GM19035 (cell line): ENCODE measurements around the gene ADAMTS12.

Experiments
- ATAC-seq: cut with Tn5 transposase; IDR thresholded peaks from one replicate; pipeline ENCODE4 v1.9.1; 2021; ENCODE audit not compliant: unreplicated experiment

ADAMTS12 gene

DNA sequence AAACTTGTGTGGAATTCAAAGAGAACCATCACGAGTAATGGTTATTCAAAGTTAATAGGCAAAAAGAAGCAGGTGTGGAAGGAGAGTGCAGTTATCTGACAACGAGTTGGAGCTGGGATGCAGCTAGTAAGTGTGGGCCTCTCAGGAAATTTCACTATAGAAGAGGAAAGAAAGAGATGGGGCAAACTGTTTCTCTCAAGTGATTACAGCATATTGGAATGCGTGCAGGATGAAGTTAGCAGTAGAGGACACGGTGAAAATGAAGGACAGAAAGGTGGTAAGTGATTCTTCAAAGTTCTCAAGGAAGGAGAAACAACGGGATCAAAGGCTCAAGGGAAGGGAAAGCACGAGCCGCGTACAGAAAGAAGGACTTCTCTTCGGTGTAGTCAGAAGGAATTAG lies 84.0 kb downstream of the ADAMTS12 start:
- no peak for ATAC-seq

DNA sequence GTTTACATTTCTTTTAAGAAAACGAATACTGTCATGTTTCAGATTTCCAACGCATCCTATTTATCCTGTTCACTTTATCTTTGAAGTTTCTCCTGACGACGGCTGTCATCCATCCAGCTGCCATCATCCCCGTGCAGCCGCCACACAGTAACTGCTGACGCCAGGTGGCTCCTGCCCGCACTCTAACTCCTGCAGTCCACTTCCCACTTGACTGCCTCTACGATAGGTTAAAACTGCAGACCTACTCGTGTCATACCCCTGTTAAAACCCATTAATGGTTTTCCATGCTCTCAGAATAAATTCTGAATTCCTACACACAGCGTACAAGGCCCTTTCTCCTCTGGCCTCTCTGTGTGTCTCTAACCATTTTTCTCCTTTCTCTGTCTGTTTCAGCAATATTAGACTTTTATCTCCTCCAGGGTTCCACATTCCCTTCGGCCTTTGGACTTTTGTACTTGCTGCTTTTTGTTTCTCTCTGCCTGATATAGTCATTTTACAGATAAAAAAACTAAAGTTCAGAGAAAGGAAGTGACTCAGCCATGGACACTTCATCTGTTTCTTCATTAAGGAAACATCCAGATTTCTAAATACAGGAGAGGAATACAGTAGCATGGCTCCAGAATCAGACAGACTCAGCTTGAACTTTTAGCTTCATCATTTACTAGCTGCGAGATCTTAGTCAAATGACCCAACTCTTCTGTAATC lies 84.9 kb downstream of the ADAMTS12 start:
- no peak for ATAC-seq

DNA sequence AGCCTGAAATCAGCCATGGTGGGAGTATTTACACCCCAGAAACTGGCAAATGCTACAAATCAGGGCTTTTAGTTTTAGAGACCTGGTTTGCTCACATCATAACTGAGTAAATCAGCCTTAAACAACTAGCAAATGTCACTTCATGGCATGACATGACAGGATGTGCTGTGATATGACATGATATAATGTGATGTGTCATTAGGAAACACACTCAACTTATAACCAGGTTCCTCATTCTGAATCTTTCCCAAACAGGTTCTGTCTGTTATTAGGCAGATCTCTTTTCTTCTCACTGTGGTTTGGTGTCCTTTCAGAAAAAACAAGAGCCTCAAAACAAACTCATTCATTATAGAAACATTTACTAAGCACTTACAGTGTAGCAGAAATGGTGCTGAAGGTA lies 90.5 kb downstream of the ADAMTS12 start:
- ATAC-seq = no peak

DNA sequence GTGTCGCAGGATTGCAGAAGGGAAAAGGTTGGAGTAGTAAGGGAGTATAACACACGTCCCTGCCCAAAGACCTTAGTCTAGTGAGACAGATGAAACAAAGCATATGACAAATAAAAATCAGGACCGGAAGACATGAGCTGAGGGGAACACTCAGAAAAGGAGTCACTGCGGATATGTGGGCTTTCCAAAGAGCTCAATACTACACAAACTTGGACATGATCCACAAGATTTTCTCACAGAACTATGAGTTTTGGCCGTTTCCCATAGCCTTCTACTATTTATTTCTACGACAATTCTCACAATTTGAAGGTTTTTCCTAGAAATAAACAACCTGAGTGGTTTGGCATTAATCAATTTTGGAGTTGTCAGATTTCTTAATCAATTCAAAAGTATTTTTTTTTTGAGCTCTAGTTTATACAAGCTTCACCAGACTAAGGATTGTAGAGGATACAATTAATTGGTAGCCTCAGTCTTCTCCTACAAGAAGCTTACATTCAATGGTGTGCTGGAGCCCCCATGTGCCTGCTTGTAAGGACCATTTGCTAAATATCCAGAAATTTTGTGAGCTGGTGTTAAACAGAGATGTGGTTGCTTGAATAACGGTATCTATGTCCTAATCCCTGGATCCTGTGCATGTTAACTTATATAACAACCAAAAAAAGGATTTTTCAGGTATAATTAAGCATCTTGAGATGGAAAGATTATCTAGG lies 91.4 kb downstream of the ADAMTS12 start:
- ATAC-seq = no peak

DNA sequence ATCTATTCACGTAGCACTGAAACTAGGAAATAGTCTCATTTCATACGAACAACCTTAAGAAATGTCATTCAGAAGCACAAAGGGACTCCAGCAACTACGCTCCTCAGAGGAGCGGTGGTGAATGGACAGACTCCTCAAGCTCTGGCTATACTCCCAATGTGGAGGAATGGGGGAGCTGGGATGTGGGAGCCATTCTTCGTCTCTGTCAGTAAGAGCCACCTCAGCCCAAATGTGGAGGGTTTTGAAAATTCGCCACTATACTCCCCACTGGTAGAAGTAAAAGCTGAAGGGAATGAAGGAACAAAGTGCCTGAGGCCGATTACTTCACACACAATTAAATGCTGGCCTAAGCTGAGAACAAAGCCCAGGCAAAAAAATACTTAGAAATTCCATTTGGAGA lies 96.3 kb downstream of the ADAMTS12 start:
- ATAC-seq = no peak

DNA sequence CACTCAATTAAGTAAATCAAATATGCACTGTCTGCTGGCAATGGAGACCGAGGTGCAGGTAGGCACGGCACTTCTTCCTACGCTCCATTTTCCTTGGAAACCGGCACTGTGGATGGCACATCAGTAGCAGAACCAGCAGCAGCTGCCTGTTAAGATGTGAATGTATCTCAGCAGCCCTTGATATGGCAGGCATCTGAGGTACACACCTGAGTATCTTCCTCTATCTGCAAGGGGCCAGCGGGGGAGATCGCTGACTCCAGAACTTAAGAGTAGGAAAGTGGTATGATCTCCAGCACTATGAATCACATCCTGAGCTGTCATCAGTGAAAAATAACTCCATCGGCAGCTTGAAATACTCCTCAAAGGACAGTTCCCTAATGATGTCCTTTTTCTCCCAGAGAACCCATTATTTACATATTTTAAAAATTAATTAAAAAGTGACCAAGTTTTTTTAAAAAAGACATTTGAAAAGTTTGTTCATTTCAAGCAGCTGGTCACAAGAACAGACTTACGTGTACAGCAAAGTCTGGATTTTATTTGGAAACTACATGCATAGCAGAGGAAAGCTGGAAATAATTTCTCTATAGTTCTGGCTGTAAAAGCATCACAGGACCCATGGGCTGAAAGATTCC lies 97.1 kb downstream of the ADAMTS12 start:
- ATAC-seq = no peak

DNA sequence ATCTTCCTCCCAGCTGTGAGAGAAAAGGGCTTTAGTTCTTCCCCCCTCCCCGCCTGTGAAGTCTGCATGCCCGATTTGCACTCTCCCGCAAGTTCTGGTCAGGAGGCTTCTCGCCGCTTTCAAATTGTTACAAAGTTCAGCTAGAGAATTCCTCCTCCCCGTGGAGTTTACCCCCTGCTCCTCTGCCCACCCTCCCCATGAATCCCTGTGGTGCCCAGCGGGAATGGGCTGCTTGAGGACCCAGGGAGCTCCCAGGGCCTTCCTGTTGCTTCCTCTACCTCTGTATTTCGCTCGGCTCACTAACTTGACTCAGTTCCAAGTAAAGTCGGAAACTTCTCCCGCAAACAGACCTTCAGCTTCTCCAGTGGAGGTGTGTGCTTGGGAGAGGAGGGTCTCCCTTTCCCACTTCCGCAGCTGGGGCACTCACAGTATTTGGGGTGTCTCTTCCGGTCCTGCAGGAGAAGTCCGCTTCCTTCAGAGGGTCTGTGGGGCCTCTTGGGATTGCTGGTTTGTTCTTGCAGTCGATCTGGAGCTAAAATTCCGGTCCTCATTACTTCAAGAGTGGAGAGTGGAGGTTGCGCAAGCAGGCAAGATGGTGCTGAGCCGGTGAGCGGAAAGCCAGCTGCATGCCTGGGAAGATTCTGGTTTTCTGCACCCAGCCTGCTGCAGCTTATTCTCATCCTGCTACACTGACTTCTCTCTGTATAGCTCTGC lies 97.8 kb downstream of the ADAMTS12 start:
- ATAC-seq = no peak

DNA sequence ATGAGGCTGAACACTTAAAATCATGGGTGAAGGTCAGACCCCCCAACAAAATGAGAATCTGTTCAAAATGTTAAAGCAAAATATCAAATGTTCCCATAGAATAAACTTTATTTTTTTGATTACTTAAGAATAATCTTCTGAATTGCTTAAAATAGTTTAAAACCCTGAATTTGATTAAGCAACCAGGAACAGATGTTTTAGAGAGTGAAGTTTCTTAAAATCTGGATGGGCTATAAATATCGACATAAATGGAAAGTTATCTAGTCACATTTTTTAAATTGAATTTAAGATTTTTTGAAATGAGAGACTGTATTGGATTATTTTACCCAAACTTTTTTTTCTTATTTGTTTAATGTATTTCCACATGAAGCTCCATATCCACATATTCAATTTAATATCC lies 98.5 kb downstream of the ADAMTS12 start:
- ATAC-seq = no peak

DNA sequence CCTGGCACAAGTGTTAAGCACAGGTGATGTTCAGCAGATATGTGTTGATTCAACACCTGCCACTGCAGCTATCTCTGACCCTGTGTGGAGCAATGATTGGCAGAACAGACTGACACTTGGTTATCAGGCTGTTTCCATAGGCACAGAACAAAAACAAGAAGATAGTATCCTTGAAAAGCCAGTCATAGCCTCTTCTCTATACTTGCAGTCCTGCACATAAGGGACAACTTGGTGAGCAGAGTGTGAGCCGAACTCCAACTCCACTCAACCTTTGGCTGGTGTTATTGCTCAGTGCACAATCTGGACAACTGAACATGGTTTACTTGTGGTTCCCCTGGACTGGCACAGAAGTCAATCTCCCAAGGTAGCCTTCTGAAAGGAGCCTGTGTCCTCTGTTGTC lies 99.2 kb downstream of the ADAMTS12 start:
- ATAC-seq = no peak

DNA sequence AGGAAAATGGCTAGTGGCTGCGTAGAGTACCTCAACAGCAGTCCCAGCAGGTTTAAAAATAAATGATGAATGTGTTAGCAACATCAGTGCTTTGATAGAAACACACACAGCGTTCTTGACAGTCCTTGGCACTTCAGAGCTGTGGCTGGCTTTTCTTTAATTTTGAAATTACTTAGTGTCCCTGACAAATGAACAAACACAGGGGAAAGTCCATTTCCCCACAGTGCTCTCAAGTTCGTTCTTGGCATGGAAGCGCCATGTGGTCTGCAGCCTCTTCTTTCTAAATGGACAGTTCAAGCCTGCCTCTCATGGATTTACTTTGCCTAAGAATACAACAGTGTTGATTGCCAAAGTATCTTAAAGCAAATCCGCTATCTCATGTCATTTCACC lies 102.2 kb downstream of the ADAMTS12 start:
- ATAC-seq = no peak

DNA sequence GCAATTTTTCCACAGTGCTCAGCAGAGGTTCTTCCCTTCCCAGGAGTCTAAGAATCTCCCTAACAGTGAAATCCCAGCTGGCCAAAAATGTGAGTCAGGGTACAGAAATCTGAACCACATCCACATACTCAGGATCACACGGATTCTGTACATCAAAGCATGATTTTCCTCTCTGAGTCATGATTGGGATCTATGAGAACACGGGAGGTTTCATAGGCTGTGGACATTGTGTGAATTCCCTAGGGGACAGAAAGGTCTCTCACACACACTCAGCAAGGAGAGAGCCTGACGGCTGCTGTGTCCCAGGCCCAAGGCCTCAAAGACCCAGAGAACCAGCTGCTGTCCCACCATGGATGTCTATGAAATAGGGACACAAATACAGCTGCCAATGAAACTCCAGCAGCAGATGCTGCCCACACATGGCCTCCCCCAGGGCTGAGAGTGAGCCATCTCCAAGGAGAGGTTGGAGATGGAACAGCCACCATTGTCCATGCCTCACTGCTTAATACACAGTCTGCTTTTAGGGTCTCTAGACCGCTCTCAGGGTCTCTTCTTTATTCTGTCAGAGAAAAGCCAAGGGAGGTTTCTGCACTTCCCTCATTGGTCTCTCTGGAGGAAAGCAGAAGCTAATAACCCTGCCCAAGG lies 102.7 kb downstream of the ADAMTS12 start:
- ATAC-seq = no peak

DNA sequence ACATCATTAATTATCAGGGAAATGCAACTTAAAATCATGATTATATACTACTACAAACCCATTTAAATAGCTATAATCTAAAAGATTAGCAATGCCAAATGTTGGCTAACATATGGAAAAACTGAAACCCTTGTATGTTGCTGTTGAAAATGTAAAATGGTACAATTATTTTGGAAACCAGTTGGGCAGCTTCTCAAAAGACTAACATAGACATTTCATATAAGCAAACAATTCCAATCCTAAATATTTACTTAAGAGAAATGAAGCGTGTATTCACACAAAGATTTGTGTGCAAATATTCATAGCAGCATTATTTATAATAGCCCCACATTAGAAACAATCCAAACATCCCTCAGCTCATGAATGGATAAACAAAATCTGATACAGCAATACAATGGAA lies 106.2 kb downstream of the ADAMTS12 start:
- no peak for ATAC-seq

DNA sequence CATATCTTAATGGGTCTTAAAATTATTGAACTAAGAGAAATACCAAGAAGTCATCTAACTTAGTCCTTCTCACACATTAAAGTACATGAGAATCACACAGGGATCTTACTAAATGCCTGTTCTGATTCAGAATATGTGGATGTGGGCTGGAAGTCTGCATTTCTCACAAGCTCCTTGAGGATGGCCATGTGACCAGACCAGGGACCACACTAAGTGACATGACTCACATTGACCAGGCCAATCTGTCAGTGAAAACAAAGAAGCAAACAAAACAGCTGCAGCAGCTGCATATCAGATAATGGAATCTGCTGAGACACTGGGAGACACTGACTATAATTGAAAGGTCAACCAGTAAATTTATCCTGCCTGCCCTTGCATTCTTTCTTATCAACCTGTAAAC lies 110.5 kb downstream of the ADAMTS12 start:
- no peak for ATAC-seq

DNA sequence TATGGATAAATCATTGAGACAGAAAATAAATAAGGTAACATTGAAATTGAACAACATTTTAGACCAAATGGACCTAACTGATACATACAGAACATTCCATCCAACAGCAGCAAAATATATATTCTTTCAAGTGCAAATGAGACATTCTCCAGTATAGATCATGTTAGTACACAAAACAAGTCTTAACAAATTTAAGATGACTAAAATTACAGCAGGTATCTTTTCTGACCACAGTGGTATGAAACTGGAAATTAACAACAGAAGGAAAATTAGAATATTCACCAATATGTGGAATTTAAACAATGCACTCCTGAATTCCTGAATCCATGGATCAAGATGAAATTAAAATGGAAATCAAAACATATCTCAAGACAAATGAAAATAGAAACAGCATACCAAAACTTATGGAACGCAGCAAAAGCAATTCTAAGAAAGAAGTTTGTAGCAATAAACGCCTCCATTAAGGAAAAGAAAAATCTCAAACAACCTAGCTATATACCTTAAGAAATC lies 115.6 kb downstream of the ADAMTS12 start:
- no peak for ATAC-seq

DNA sequence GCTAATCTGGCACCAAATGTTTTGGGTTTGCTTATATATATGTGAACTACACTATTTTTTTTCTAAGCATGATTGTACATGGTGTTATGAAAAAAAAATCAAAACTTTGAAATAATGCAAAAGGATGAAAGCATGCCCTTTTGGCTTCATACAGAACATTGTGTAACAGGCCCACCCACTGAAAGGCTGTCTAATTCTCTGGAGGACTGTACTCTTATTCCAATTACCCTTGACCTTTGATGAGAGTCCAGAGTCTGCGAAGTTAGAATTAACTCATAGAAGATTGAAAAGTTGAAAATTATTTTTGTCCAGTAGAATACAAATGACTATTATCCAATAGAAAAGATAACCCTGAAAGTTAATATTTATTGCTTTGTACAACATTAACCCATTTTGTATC lies 117.4 kb downstream of the ADAMTS12 start:
- no peak for ATAC-seq

DNA sequence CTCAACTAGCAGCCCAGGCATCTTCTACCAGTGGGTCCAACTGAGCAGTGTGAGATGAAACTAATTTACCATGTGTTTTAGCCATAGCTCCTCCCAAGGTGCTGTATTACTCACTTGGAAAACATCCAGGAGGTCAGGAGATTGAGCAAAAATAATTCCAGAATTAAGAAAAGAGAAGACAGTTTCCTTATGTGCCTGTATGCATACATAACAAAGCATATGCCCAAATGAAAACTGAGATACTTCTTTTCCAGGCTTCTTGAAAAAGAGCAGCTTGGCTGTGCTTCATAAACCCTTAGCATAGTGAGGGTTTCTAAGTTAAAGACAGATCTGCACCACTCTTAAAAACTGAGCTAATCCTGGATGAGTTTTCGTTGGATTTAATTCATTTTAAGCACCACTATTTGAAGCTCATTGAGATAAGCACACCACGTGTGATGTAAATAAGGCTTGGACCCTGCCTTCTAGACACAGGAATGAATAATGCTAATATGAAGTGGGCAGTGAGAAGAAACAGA lies 119.4 kb downstream of the ADAMTS12 start:
- no peak for ATAC-seq

DNA sequence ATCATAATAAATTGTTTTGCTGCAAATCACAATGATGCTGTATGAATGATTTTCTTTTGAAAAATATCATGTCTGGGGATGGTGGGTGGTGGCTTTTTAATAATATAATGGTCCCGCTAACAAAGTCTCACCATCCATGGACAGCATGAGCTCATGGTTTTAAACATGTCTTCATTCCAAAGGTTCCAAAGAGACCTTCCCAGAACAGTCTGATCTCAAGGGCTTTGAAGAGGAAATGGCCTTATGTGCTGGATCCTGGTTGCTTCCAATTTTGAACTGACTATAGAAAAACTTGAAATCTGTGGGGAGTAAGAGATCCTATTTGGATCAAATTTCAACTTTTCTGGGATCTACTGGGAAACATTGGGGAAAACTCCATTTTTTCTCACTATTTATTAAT lies 121.8 kb downstream of the ADAMTS12 start:
- ATAC-seq = no peak

DNA sequence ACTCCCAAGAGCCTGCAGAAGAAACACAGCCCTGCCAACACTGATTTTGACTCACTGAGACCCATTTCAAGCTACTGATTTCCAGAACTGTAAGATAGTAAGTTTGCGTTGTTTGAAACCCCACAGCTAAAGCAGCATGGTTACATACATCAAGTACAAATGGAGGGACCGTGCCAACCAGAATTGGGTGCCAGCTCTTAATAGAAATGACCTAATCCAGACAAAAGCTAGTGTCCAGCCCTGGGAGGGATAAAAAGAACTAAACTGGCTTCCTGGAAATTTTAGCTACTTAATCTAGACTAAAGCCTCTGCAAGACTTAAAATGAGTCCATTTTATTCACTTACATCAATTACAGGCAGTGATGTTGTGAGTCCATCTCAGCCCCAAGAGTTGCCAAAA lies 122.6 kb downstream of the ADAMTS12 start:
- no peak for ATAC-seq

DNA sequence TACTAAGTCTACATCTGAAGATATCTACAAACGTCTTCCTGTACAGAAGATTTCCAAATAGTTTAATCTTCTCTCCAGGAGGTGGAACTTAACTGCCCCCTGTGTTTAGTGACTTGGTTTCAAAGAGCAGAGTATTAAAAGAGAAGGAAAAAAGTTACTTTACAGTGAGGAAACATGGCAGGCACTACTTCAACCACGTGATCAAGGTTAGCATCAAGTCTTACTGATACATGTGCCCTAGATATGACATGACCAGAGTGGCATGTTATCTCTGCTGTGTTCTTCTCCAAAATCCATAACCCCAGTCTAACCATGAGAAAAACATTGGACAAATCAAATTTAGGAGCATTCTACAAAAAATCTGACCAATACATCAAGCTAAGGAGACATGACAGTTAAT lies 125.8 kb downstream of the ADAMTS12 start:
- ATAC-seq = no peak

DNA sequence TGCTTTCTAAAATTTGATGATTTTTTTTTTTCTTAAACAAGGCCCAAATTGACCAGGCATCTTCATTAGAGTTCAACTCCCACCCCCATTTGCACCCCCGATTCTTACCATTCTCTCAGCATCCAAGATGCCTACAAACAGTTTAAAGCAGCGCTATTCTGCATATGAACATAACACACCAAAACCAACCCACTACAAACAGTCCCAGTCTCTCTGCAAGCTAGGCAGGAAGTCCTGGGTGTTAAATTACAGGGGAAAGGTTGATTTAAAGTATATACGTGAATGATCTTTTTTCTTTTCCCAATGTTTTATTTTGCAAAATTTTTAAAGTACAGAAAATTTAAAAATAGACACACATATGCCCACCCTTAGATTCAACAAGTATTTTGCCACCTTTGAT lies 127.0 kb downstream of the ADAMTS12 start:
- no peak for ATAC-seq

DNA sequence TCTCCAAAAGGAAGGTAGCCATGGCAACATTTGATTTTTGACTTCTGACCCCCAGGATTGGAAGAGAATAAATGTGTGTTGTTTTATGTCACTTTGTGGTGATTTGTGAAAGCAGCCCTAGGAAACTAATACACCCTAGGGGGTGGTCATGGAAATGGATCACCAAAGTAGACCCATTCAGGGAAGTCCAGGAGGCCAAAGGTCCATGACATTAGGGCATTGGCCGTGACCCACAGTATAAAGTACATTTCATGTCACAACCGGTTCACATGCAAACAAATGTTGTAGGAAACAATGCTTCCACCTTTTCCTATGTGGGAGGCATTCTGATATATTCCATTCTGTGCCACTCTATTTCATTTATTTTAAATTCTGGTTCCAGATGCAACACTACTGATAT lies 128.4 kb downstream of the ADAMTS12 start:
- ATAC-seq = no peak
